Psoas muscle (tissue), 8 donors: ENCODE measurements around the gene OR56A4. TPM values are rescaled to one million over a fixed set of nuclear protein-coding genes. Genes with fewer than 3 reads are reported as not detected.

Source experiments
- ATAC-seq, 4 donors: fragments of 200-7000 bp; cut with Tn5 transposase; one replicate each; pipeline ENCODE4 v1.9.1; 2020; ENCODE audit warnings: moderate library complexity in 3 of 4, mild to moderate bottlenecking in 2 of 4
- DNase-seq, 2 donors: peaks; one replicate each; pipeline ENCODE4 v3.0.0-alpha.2; 2020
- H3K27ac ChIP-seq: fragments of 200-600 bp; one replicate; pipeline ENCODE4 v1.8.0; 2022
- H3K27me3 ChIP-seq, 3 donors: fragments of 200-600 bp in 1 of 3; one replicate each; pipeline versions ENCODE4 v1.6.1 to v1.8.0; 2013 to 2022; ENCODE audit warnings: low read length in 2 of 3, mild to moderate bottlenecking in 2 of 3, moderate library complexity in 1 of 3; ENCODE audit not compliant: insufficient read depth in 3 of 3
- H3K36me3 ChIP-seq, 2 donors: fragments of 200-600 bp in 1 of 2; one replicate each; pipeline versions ENCODE4 v1.6.1 to v1.8.0; 2013 to 2022; ENCODE audit warnings: low read depth in 1 of 2, mild to moderate bottlenecking in 1 of 2, moderate library complexity in 1 of 2; ENCODE audit not compliant: insufficient read depth in 1 of 2
- H3K4me1 ChIP-seq: fragments of 200-600 bp; one replicate; pipeline ENCODE4 v1.8.0; 2022
- H3K4me3 ChIP-seq: fragments of 200-600 bp; one replicate; pipeline ENCODE4 v1.8.0; 2022; ENCODE audit warnings: mild to moderate bottlenecking
- H3K9me3 ChIP-seq: fragments of 200-600 bp; one replicate; pipeline ENCODE4 v1.8.0; 2022
- CTCF ChIP-seq: fragments of 200-600 bp; IDR thresholded peaks from one replicate; pipeline ENCODE4 v1.8.0; 2022; ENCODE audit warnings: antibody characterized with exemption
- WGBS, 3 donors: extraction: QIAGEN DNeasy Blood & Tissue Kit; methylation state at CpG; one replicate each; pipeline versions ENCODE4 v1.1.6 to v1.1.7; 2013; 5-methylcytosine and 5-hydroxymethylcytosine counted together
- intact Hi-C, 2 donors: fragments of 100-400 bp; cut with DNase I; formaldehyde crosslinking; loops; one replicate each; pipeline versions ENCODE4 v1.11.0 to v1.14.2; 2022
- polyA plus RNA-seq, 3 donors: library from polyadenylated mRNA; stranded (reverse); fragments of 200-250 nt; gene quantifications; one replicate each; pipeline ENCODE4 v1.2.3, GENCODE V29; 2013
- total RNA-seq, 4 donors: library from RNA; stranded (reverse); fragmentation: NEBNext Ultra II Directional in 2 of 4; extraction: Animal tissue kit (Norgen Biotek cat#: 25700) in 2 of 4; gene quantifications; one replicate each; pipeline versions ENCODE4 v1.2.1 to v1.2.4, GENCODE V29; 2021 to 2023
- donor health status: healthy with polysubstance abuse.
- donor health status: DM: no; HTN: no; CAD: no; lungs with moderate emphysema.
- donor health status: Bipolar disorder and iron deficiency.
- donor health status: healthy.
- donor health status: DM: yes; HTN: yes; CAD: no.
- donor health status: DM: no; HTN: no; CAD: no.
- donor health status: DM: no; HTN: no; CAD: no.
- donor health status: DM: yes; HTN: yes; CAD: no.

Gene OR56A4
- total and polyA plus RNA-seq, 7 donors, result not detected

- Histone ChIP-seq H3K4me1 (no peaks in the 10 kb centered on the region), H3K4me3 (no peak overlapping the region), H3K9me3 (peaks cover 10% of the 10 kb centered on the region), H3K27ac (no peak overlapping the region), H3K27me3 (no peaks in the 10 kb centered on the region), H3K36me3 (no peaks in the 10 kb centered on the region)
- intact Hi-C loops, result no loop called here
- DNase-seq (no peak), ATAC-seq (no peak)
- TF ChIP-seq CTCF, result no peak
- WGBS, 3 donors, result 82 to 88% (median 87%) methylated on average over 3 of the region's 3 CpGs
Measured at GRCh38 chr11:5955586-5955985, 51.2 kb downstream of the OR56A4 start.

Other genes starting within 250 kb of the OR56A4 start
- gene OR52N5, start 223.6 kb downstream of the OR56A4 start, total RNA-seq, result not detected
- gene OR52N5, start 223.6 kb downstream of the OR56A4 start, polyA plus RNA-seq, result not detected
- gene OR52N1, start 215.7 kb downstream of the OR56A4 start, total RNA-seq, result not detected
- gene OR52N1, start 215.7 kb downstream of the OR56A4 start, polyA plus RNA-seq, result not detected
- gene OR52N2, start 198.0 kb downstream of the OR56A4 start, total RNA-seq, result not detected
- not detected for gene OR52N2, start 198.0 kb downstream of the OR56A4 start, polyA plus RNA-seq
- not detected for gene OR52E6, start 165.0 kb downstream of the OR56A4 start, total RNA-seq
- gene OR52E6, start 165.0 kb downstream of the OR56A4 start, polyA plus RNA-seq, result not detected
- gene OR52E8, start 149.3 kb downstream of the OR56A4 start, total RNA-seq, result not detected
- gene OR52E8, start 149.3 kb downstream of the OR56A4 start, polyA plus RNA-seq, result not detected
- not detected for gene OR52E4, start 126.3 kb downstream of the OR56A4 start, total RNA-seq
- not detected for gene OR52E4, start 126.3 kb downstream of the OR56A4 start, polyA plus RNA-seq
- gene OR52E5, start 113.7 kb downstream of the OR56A4 start, total RNA-seq, result not detected
- not detected for gene OR52E5, start 113.7 kb downstream of the OR56A4 start, polyA plus RNA-seq
- not detected for gene OR56A3, start 64.7 kb downstream of the OR56A4 start, total RNA-seq
- not detected for gene OR56A3, start 64.7 kb downstream of the OR56A4 start, polyA plus RNA-seq
- gene OR56A5, start 38.5 kb downstream of the OR56A4 start, total RNA-seq, result not detected
- gene OR56A5, start 38.5 kb downstream of the OR56A4 start, polyA plus RNA-seq, result not detected
- gene OR52L1, start 20.0 kb downstream of the OR56A4 start, total RNA-seq, result not detected
- not detected for gene OR52L1, start 20.0 kb downstream of the OR56A4 start, polyA plus RNA-seq
- gene OR56A1, start 23.8 kb upstream of the OR56A4 start, total RNA-seq, result not detected
- not detected for gene OR56A1, start 23.8 kb upstream of the OR56A4 start, polyA plus RNA-seq
- gene OR56B4, start 100.7 kb upstream of the OR56A4 start, total RNA-seq, result not detected
- not detected for gene OR56B4, start 100.7 kb upstream of the OR56A4 start, polyA plus RNA-seq
- gene OR52B2, start 163.4 kb upstream of the OR56A4 start, total RNA-seq, result not detected
- gene OR52B2, start 163.4 kb upstream of the OR56A4 start, polyA plus RNA-seq, result not detected
- not detected for gene OR52W1, start 192.3 kb upstream of the OR56A4 start, total RNA-seq
- not detected for gene OR52W1, start 192.3 kb upstream of the OR56A4 start, polyA plus RNA-seq
- not detected for gene C11orf42, start 198.6 kb upstream of the OR56A4 start, total RNA-seq
- gene C11orf42, start 198.6 kb upstream of the OR56A4 start, polyA plus RNA-seq, result not detected
- 10 to 100 TPM in 3 of 4 donors, 1 to 10 TPM in 1; 9.1 to 21.6 (median 15.6) TPM for gene FHIP1B, start 227.7 kb upstream of the OR56A4 start, total RNA-seq
- 10 to 100 TPM; 15.7 to 22.2 (median 20.1) TPM for gene FHIP1B, start 227.7 kb upstream of the OR56A4 start, polyA plus RNA-seq
- gene CNGA4, start 232.1 kb upstream of the OR56A4 start, total RNA-seq, result not detected
- gene CNGA4, start 232.1 kb upstream of the OR56A4 start, polyA plus RNA-seq, result under 1 TPM in 2 of 3 donors, not detected in 1; 0.03 to 0.21 TPM